GM12873 (cell line): ENCODE results near the gene FBXO46.

Source experiments
- CTCF ChIP-seq: IDR thresholded peaks from 2 replicates; pipeline ENCODE4 v1.5.1; 2012; ENCODE audit warnings: low read depth, mild to moderate bottlenecking, moderate library complexity, low read length, control low read depth; ENCODE audit not compliant: insufficient read depth; ENCODE audit errors: missing control alignments

Gene FBXO46

GRCh38 chr19:45733160-45733810, 2.6 kb upstream of the FBXO46 start, which contains the start of gene MEIOSIN:
TSS of gene MEIOSIN (plus strand) at chr19:45733439. CDS start at chr19:45735377, 1,938 bp downstream.
- no peak for TF ChIP-seq CTCF

- no peak for TF ChIP-seq CTCF
These were observed 851 bp downstream of the FBXO46 start for GRCh38 chr19:45729800-45730290.

GRCh38 chr19:45717983-45718650, 12.6 kb downstream of the FBXO46 start:
- no peak for TF ChIP-seq CTCF

GRCh38 chr19:45717131-45717982, 13.3 kb downstream of the FBXO46 start:
- no peak for TF ChIP-seq CTCF

GRCh38 chr19:45716359-45717130, 14.2 kb downstream of the FBXO46 start:
- TF ChIP-seq CTCF, result no peak

GRCh38 chr19:45715139-45715538, 15.6 kb downstream of the FBXO46 start:
- TF ChIP-seq CTCF, result no peak
